Hepatocyte (in vitro differentiated cells): ENCODE measurements around the gene CHST8. TPM values are rescaled to one million over a fixed set of nuclear protein-coding genes. Genes with fewer than 3 reads are reported as not detected.

ENCODE experiments used
- DNase-seq: peaks from one replicate; pipeline ENCODE4 v3.0.0-alpha.2; 2016; ENCODE audit warnings: low spot score
- H2AFZ ChIP-seq: fragments of 200-600 bp; sonication (generic); 2 replicates; pipeline ENCODE4 v1.6.0; 2016; ENCODE audit warnings: antibody characterized with exemption, mild to moderate bottlenecking
- H3K27ac ChIP-seq: fragments of 200-600 bp; sonication (generic); 2 replicates; pipeline ENCODE4 v1.5.1; 2016; ENCODE audit warnings: mild to moderate bottlenecking
- H3K27me3 ChIP-seq: fragments of 200-600 bp; sonication (generic); 2 replicates; pipeline ENCODE4 v1.6.1; 2016
- H3K36me3 ChIP-seq: fragments of 200-600 bp; sonication (generic); replicated peaks from 2 replicates; pipeline ENCODE4 v1.5.1; 2016; ENCODE audit warnings: low read depth; ENCODE audit not compliant: insufficient read depth
- H3K4me1 ChIP-seq: fragments of 200-600 bp; sonication (generic); 2 replicates; pipeline ENCODE4 v1.5.1; 2016; ENCODE audit warnings: mild to moderate bottlenecking, moderate library complexity; ENCODE audit not compliant: insufficient read depth
- H3K4me2 ChIP-seq: fragments of 200-600 bp; sonication (generic); 2 replicates; pipeline ENCODE4 v1.6.0; 2016
- H3K4me3 ChIP-seq: fragments of 200-600 bp; sonication (generic); 2 replicates; pipeline ENCODE4 v1.5.1; 2016; ENCODE audit warnings: mild to moderate bottlenecking
- H3K79me2 ChIP-seq: fragments of 200-600 bp; sonication (generic); 2 replicates; pipeline ENCODE4 v1.6.0; 2017; ENCODE audit warnings: mild to moderate bottlenecking
- H3K9me2 ChIP-seq: fragments of 200-600 bp; sonication (generic); replicated peaks from 2 replicates; pipeline ENCODE4 v1.6.0; 2017; ENCODE audit warnings: mild to moderate bottlenecking; ENCODE audit not compliant: insufficient read depth
- H3K9me3 ChIP-seq: fragments of 200-600 bp; sonication (generic); 2 replicates; pipeline ENCODE4 v1.5.1; 2016; ENCODE audit warnings: low read depth, mild to moderate bottlenecking
- H4K20me1 ChIP-seq: fragments of 200-600 bp; sonication (generic); 2 replicates; pipeline ENCODE4 v1.6.0; 2016; ENCODE audit warnings: mild to moderate bottlenecking; ENCODE audit not compliant: insufficient read depth, poor library complexity, severe bottlenecking
- EZH2 ChIP-seq: fragments of 200-600 bp; sonication (generic); IDR thresholded peaks from 2 replicates; pipeline ENCODE4 v1.6.1; 2016; ENCODE audit warnings: antibody characterized with exemption, mild to moderate bottlenecking, borderline replicate concordance
- EZH2phosphoT487 ChIP-seq: fragments of 200-600 bp; sonication (generic); IDR thresholded peaks from one replicate; pipeline ENCODE4 v1.6.1; 2018; ENCODE audit warnings: antibody characterized with exemption, mild to moderate bottlenecking, low read depth, moderate library complexity; ENCODE audit not compliant: unreplicated experiment, severe bottlenecking
- WGBS: methylation state at CpG from one replicate; pipeline ENCODE4 v1.1.6; 2016; ENCODE audit warnings: low lambda C conversion rate; ENCODE audit errors: missing lambda C conversion rate; 5-methylcytosine and 5-hydroxymethylcytosine counted together
- polyA plus RNA-seq: library from polyadenylated mRNA; unstranded; fragments of >200 nt; fragmentation: Nextera tagmentation; extraction: Ambion mirVana; gene quantifications from 2 replicates; pipeline ENCODE4 v1.2.1, GENCODE V29; 2016
- total RNA-seq: library from RNA; depleted of rRNA; stranded (reverse); fragments of >200 nt; gene quantifications from 2 replicates; pipeline ENCODE4 v1.2.3, GENCODE V29; 2014
- TF ChIP-seq, protein P1 (sequence below): fragments of 200-600 bp; sonication (generic); IDR thresholded peaks from 2 replicates; pipeline ENCODE4 v1.5.1; 2016; ENCODE audit warnings: antibody characterized with exemption, mild to moderate bottlenecking; ENCODE audit not compliant: poor library complexity

Gene CHST8
- total and polyA plus RNA-seq, 2 experiments from 2014 or later, result 0.07 to 0.89 TPM

DNA sequence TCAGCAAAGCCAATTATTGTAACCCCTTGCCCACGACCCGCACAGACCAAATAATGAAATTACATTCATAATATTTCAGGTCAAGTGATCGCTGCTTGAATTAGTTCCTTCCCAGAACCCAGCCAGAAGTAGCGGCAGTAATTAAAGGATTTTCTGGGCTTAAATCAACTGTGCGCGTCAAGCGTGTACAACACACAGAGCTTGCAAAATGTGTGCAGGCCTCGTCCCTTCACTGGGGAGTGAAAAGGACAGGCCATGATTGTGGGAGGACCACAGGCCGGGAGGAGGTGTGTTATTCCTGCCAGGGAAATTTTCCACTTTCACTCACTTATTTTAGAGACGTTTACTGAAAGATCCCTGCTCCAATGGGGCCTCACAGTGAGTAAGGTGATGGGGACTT lies 84.9 kb downstream of the CHST8 start:
- Histone ChIP-seq H3K4me3 (no peak overlapping the region), H4K20me1 (no peaks in the 10 kb centered on the region), H3K27ac (no peak overlapping the region), H3K27me3 (no peaks in the 10 kb centered on the region), H3K4me2 (no peak overlapping the region), H3K36me3 (no peaks in the 10 kb centered on the region), H2AFZ (no peak overlapping the region), H3K79me2 (no peaks in the 10 kb centered on the region), H3K4me1 (no peaks in the 10 kb centered on the region), H3K9me3 (no peaks in the 10 kb centered on the region), H3K9me2 (no peaks in the 10 kb centered on the region)
- no peak for DNase-seq
- TF ChIP-seq EZH2phosphoT487 (no peak), EZH2 (no peak)
- 72% methylated on average over 10 of the region's 10 CpGs for WGBS

DNA sequence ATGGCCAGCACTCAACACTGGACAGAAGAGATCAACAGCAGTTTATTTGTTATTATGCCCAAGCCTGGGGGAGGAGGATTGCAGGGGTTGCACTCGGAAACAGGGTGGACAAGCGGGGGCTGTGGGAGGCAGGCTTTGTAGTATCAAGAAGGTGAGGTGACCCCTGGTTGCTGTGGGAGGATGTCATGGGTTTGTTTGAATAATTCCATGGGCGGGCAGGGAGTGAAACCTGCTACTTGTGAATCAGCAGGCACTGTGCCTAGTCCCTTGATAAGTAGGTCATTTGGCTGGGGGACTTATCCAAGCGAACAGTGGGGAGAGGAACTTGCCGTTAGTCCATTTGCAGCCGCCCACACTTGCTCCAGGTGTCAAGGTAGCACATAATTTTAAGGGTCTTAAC lies 90.5 kb downstream of the CHST8 start:
- Histone ChIP-seq H3K9me3 (no peaks in the 10 kb centered on the region), H3K4me2 (no peak overlapping the region), H3K4me1 (no peaks in the 10 kb centered on the region), H3K27me3 (no peaks in the 10 kb centered on the region), H2AFZ (no peak overlapping the region), H3K9me2 (no peaks in the 10 kb centered on the region), H3K27ac (no peak overlapping the region), H3K4me3 (no peak overlapping the region), H3K36me3 (no peaks in the 10 kb centered on the region), H4K20me1 (no peaks in the 10 kb centered on the region), H3K79me2 (no peaks in the 10 kb centered on the region)
- TF ChIP-seq, protein P1, sequence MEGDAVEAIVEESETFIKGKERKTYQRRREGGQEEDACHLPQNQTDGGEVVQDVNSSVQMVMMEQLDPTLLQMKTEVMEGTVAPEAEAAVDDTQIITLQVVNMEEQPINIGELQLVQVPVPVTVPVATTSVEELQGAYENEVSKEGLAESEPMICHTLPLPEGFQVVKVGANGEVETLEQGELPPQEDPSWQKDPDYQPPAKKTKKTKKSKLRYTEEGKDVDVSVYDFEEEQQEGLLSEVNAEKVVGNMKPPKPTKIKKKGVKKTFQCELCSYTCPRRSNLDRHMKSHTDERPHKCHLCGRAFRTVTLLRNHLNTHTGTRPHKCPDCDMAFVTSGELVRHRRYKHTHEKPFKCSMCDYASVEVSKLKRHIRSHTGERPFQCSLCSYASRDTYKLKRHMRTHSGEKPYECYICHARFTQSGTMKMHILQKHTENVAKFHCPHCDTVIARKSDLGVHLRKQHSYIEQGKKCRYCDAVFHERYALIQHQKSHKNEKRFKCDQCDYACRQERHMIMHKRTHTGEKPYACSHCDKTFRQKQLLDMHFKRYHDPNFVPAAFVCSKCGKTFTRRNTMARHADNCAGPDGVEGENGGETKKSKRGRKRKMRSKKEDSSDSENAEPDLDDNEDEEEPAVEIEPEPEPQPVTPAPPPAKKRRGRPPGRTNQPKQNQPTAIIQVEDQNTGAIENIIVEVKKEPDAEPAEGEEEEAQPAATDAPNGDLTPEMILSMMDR, result no peak
- no peak for TF ChIP-seq EZH2
- TF ChIP-seq EZH2phosphoT487, result no peak
- WGBS, result 78% methylated on average over 6 of the region's 6 CpGs
- no peak for DNase-seq

DNA sequence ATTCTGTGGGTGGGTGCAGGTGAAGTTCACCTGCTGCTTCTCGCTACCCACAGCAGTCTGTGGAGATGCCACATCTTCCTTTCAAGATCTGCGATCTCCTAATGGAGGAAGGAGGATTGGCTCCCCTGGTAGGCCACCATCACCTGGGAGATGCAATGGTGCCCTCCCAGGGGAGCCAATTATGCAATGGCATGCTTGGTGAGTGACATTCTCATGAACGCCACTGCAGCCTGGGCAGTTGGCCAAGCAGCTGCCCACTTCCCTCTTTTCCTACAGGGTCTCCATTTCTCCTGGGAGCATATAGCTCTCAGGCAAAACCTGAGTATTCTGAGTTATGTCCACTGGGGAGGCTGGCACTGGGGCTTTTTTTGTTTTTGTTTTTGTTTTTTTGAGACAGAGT lies 91.4 kb downstream of the CHST8 start:
- Histone ChIP-seq H3K9me2 (no peaks in the 10 kb centered on the region), H4K20me1 (no peaks in the 10 kb centered on the region), H3K27me3 (no peaks in the 10 kb centered on the region), H2AFZ (no peak overlapping the region), H3K4me3 (no peak overlapping the region), H3K4me2 (no peak overlapping the region), H3K27ac (no peak overlapping the region), H3K9me3 (no peaks in the 10 kb centered on the region), H3K36me3 (no peaks in the 10 kb centered on the region), H3K79me2 (no peaks in the 10 kb centered on the region), H3K4me1 (no peaks in the 10 kb centered on the region)
- TF ChIP-seq EZH2phosphoT487, result no peak
- TF ChIP-seq, protein P1, result no peak
- TF ChIP-seq EZH2, result no peak
- 96% methylated on average over 3 of the region's 3 CpGs for WGBS
- DNase-seq, result no peak

DNA sequence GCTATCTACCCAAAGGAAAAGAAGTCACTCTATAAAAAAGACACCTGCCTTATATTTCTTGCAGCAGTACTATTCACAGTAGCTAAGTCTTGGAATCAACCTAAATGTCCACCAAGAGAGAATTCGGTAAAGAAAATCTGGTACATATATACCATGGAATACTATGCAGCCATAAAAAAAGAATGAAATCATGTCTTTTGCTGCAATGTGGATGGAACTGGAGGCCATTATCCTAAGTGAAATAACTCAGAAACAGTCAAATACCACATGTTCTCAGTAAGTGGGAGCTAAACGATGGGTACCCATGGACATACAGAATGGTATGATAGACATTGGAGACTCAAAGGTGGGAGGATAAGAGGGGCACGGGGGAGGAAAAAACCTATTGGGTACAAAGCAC lies 92.4 kb downstream of the CHST8 start:
- no peaks in the 10 kb centered on the region for H3K27me3 ChIP-seq
- TF ChIP-seq, protein P1, result no peak
- TF ChIP-seq EZH2phosphoT487, result no peak
- TF ChIP-seq EZH2, result no peak
- no peak overlapping the region for H3K27ac ChIP-seq
- H3K4me2 ChIP-seq, result no peak overlapping the region
- WGBS, result 92% methylated on average over 3 of the region's 3 CpGs
- no peaks in the 10 kb centered on the region for H3K9me2 ChIP-seq
- no peaks in the 10 kb centered on the region for H3K36me3 ChIP-seq
- H4K20me1 ChIP-seq, result no peaks in the 10 kb centered on the region
- H3K79me2 ChIP-seq, result no peaks in the 10 kb centered on the region
- no peak for DNase-seq
- no peaks in the 10 kb centered on the region for H3K9me3 ChIP-seq
- no peak overlapping the region for H3K4me3 ChIP-seq
- H2AFZ ChIP-seq, result no peak overlapping the region
- no peaks in the 10 kb centered on the region for H3K4me1 ChIP-seq
